ENCODE data around the gene BTBD6. TPM values are rescaled to one million over a fixed set of nuclear protein-coding genes. Genes with fewer than 3 reads are reported as not detected.

BTBD6 gene
- total and polyA plus RNA-seq, 2 of the 8 experiments (the other 6 are each of a cell fraction or from before 2014, with no cell fraction given) = 10.1 to 10.2 TPM

GRCh38 chr14:105283899-105284298, 35.6 kb downstream of the BTBD6 start (continued):
- TF ChIP-seq MAX (IDR thresholded peaks at IDR 0.05) (no peak), TCF12 (IDR thresholded peaks at IDR 0.05; ENCODE audit: low read depth, low read length) (no peak), CBX5 (IDR thresholded peaks at IDR 0.05; ENCODE audit: low read depth, low read length) (no peak)

Measured in H1 (cell line).